ENCODE results near the gene ARL4C. TPM values are rescaled to one million over a fixed set of nuclear protein-coding genes. Genes with fewer than 3 reads are reported as not detected.

ARL4C gene
- total RNA-seq, 4 donors from 2014 or later: 6.4 to 24.6 (median 17.0) TPM

GRCh38 chr2:234491897-234492296 lies 5.0 kb downstream of the ARL4C start:
- TF ChIP-seq CTCF (IDR thresholded peaks at IDR 0.05; ENCODE audit: low read depth): no peak

GRCh38 chr2:234491281-234491680 lies 5.6 kb downstream of the ARL4C start:
- no peak for TF ChIP-seq CTCF (IDR thresholded peaks at IDR 0.05; ENCODE audit: low read depth)

- no peak for TF ChIP-seq CTCF (IDR thresholded peaks at IDR 0.05; ENCODE audit: low read depth)
These were observed 6.4 kb downstream of the ARL4C start for GRCh38 chr2:234490271-234491091.

GRCh38 chr2:234488913-234489451 lies 7.9 kb downstream of the ARL4C start:
- TF ChIP-seq CTCF (IDR thresholded peaks at IDR 0.05; ENCODE audit: low read depth): no peak

- no peak for TF ChIP-seq CTCF (IDR thresholded peaks at IDR 0.05; ENCODE audit: low read depth)
These were observed 8.4 kb downstream of the ARL4C start for GRCh38 chr2:234488486-234488885.

- no peak for TF ChIP-seq CTCF (IDR thresholded peaks at IDR 0.05; ENCODE audit: low read depth)
These were observed 9.5 kb downstream of the ARL4C start for GRCh38 chr2:234487356-234487755.

GRCh38 chr2:234483568-234484251 lies 13.2 kb downstream of the ARL4C start:
- no peak for TF ChIP-seq CTCF (IDR thresholded peaks at IDR 0.05; ENCODE audit: low read depth)
